Measurements from ENCODE around the gene NKD2. TPM values are rescaled to one million over a fixed set of nuclear protein-coding genes. Genes with fewer than 3 reads are reported as not detected.

NKD2 gene
- total RNA-seq, 1 experiment from 2014 or later, result 20.4 TPM

- ChIA-PET CTCF (no interaction called here), RAD21 (ENCODE audit: low non-redundant PET in 1 of 2, low total read pairs in 2 of 2, uncharacterized antibody in 2 of 2, unreplicated experiment in 2 of 2) (no interaction called here), POLR2A (no interaction called here)
- intact Hi-C loops (cut with micrococcal nuclease), result no loop called here
- Histone ChIP-seq H2AFZ (ENCODE audit: low read depth, low read length, poor library complexity, severe bottlenecking) (no peak overlapping the region), H3K27ac (ENCODE audit: low read depth, low read length) (no peak overlapping the region), H3K9me2 (ENCODE audit: insufficient read depth) (no peaks in the 10 kb centered on the region), H3K9me3 (ENCODE audit: control insufficient read depth in 1 of 2, insufficient read depth in 1 of 2, low read depth in 1 of 2, low read length in 2 of 2) (peaks cover 4 to 5% of the 10 kb centered on the region in 2 experiments; a peak in 2 of 4 replicates), H3K79me2 (ENCODE audit: insufficient read depth, low read length) (no peaks in the 10 kb centered on the region), H3K9ac (ENCODE audit: low read length) (no peak overlapping the region), H3K4me3 (replicated peaks in 1 of 2; ENCODE audit: low read depth in 1 of 2, low read length in 2 of 2) (no peak overlapping the region), H3K27me3 (ENCODE audit: insufficient read depth, low read length) (no peaks in the 10 kb centered on the region), H3K4me2 (ENCODE audit: low read length) (no peak overlapping the region), H3K4me1 (ENCODE audit: control insufficient read depth in 1 of 2, insufficient read depth in 2 of 2, low read length in 2 of 2) (no peaks in the 10 kb centered on the region), H3K36me3 (ENCODE audit: control insufficient read depth in 1 of 2, insufficient read depth in 2 of 2, low read length in 2 of 2) (no peaks in the 10 kb centered on the region), H4K20me1 (ENCODE audit: insufficient read depth) (no peaks in the 10 kb centered on the region)
- DNase-seq (ENCODE audit: low read depth, low spot score), result no peak
- TF ChIP-seq SIN3A (IDR thresholded peaks at IDR 0.05; ENCODE audit: low read depth), result no peak
- no peak for TF ChIP-seq RAD21 (IDR thresholded peaks at IDR 0.05; ENCODE audit: low read depth)
- TF ChIP-seq SP1 (IDR thresholded peaks at IDR 0.05; ENCODE audit: low read depth), result no peak
- no peak for TF ChIP-seq MAX (IDR thresholded peaks at IDR 0.05)
- no peak for TF ChIP-seq TCF7L2 (IDR thresholded peaks at IDR 0.05; ENCODE audit: borderline replicate concordance, extremely low read depth, insufficient read depth, insufficient read length)
- no peak for TF ChIP-seq CEBPB (IDR thresholded peaks at IDR 0.05; ENCODE audit: low read depth)
- no peak for TF ChIP-seq YY1 (IDR thresholded peaks at IDR 0.05; ENCODE audit: extremely low read depth, insufficient replicate concordance, low read depth, low read length)
- no peak for TF ChIP-seq SRF (IDR thresholded peaks at IDR 0.05; ENCODE audit: low read depth)
- ATAC-seq, result no peak
- BruUV-seq (replicated peaks), result no TSS peak
These were observed 37.5 kb downstream of the NKD2 start for GRCh38 chr5:1045960-1046560.

GRCh38 chr5:1047332-1047965 is 38.8 kb downstream of the NKD2 start:
- Histone ChIP-seq H3K4me3 (replicated peaks in 1 of 2; ENCODE audit: low read depth in 1 of 2, low read length in 2 of 2) (no peak overlapping the region), H3K79me2 (ENCODE audit: insufficient read depth, low read length) (no peaks in the 10 kb centered on the region), H3K9ac (ENCODE audit: low read length) (no peak overlapping the region), H3K27me3 (ENCODE audit: insufficient read depth, low read length) (no peaks in the 10 kb centered on the region), H3K36me3 (ENCODE audit: control insufficient read depth in 1 of 2, insufficient read depth in 2 of 2, low read length in 2 of 2) (peaks cover 0 to 3% of the 10 kb centered on the region in 2 experiments; a peak in 2 of 4 replicates), H3K4me1 (ENCODE audit: control insufficient read depth in 1 of 2, insufficient read depth in 2 of 2, low read length in 2 of 2) (no peaks in the 10 kb centered on the region), H4K20me1 (ENCODE audit: insufficient read depth) (no peaks in the 10 kb centered on the region), H3K9me3 (ENCODE audit: control insufficient read depth in 1 of 2, insufficient read depth in 1 of 2, low read depth in 1 of 2, low read length in 2 of 2) (peaks cover 4 to 5% of the 10 kb centered on the region in 2 experiments; a peak in 2 of 4 replicates), H3K4me2 (ENCODE audit: low read length) (no peak overlapping the region), H3K27ac (ENCODE audit: low read depth, low read length) (no peak overlapping the region), H3K9me2 (ENCODE audit: insufficient read depth) (no peaks in the 10 kb centered on the region), H2AFZ (ENCODE audit: low read depth, low read length, poor library complexity, severe bottlenecking) (no peak overlapping the region)
- DNase-seq (ENCODE audit: low read depth, low spot score), result no peak
- POLR2A ChIA-PET, result no interaction called here
- no TSS peak for BruUV-seq (replicated peaks)
- RAD21 ChIA-PET (ENCODE audit: low non-redundant PET in 1 of 2, low total read pairs in 2 of 2, uncharacterized antibody in 2 of 2, unreplicated experiment in 2 of 2), result no interaction called here
- CTCF ChIA-PET, result no interaction called here
- intact Hi-C loops (cut with micrococcal nuclease), result no loop called here
- ATAC-seq, result no peak
- TF ChIP-seq EGR1 (IDR thresholded peaks at IDR 0.05; ENCODE audit: low read depth), result no peak
- no peak for TF ChIP-seq ELF1 (IDR thresholded peaks at IDR 0.05; ENCODE audit: borderline replicate concordance, low read depth)
- no peak for TF ChIP-seq CTCF (IDR thresholded peaks at IDR 0.05 in 2 of 3, conservative IDR thresholded peaks at IDR 0.05 in 1 of 3; ENCODE audit: borderline replicate concordance in 1 of 3, insufficient read depth in 1 of 3, low read depth in 2 of 3, low read length in 2 of 3)
- TF ChIP-seq SIN3A (IDR thresholded peaks at IDR 0.05; ENCODE audit: low read depth), result no peak
- TF ChIP-seq EZH2 (IDR thresholded peaks at IDR 0.05), result no peak
- no peak for TF ChIP-seq POLR2A (IDR thresholded peaks at IDR 0.05; ENCODE audit: borderline replicate concordance, extremely low read depth, insufficient read depth, insufficient read length)
- no peak for TF ChIP-seq SRF (IDR thresholded peaks at IDR 0.05; ENCODE audit: low read depth)
- TF ChIP-seq EZH2phosphoT487 (IDR thresholded peaks at IDR 0.05; ENCODE audit: borderline replicate concordance), result no peak
- TF ChIP-seq SP1 (IDR thresholded peaks at IDR 0.05; ENCODE audit: low read depth), result no peak
- no peak for TF ChIP-seq RAD21 (IDR thresholded peaks at IDR 0.05; ENCODE audit: low read depth)
- TF ChIP-seq ZFX (IDR thresholded peaks at IDR 0.05), result no peak
- TF ChIP-seq FOSL1 (IDR thresholded peaks at IDR 0.05; ENCODE audit: low read depth), result no peak
- TF ChIP-seq MAX (IDR thresholded peaks at IDR 0.05), result no peak
- no peak for TF ChIP-seq YY1 (IDR thresholded peaks at IDR 0.05; ENCODE audit: extremely low read depth, insufficient replicate concordance, low read depth, low read length)
- no peak for TF ChIP-seq ZNF274 (IDR thresholded peaks at IDR 0.05; ENCODE audit: low read depth, low read length)

Measured in HCT116 (cell line).